ENCODE measurements around the gene CNTNAP4.

DNA sequence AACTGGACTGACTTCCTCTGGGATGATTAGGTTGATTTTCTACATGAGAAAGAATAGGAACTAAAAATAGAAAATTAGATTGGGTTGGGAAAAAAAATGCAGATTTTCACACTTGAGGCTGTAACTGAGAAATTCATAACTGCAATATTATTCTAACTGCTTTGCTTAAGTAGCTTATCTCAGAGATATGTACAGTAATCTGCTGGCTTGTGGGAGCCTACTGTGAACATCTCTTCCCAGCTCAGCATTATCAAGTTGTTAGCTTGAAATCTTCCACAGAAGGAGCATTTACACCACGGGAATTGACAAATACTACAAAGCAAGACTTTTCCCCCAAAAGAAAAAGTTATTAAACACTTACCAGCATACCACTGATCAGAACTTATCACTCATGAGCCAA lies 58.9 kb downstream of the CNTNAP4 start:
- no peak for TF ChIP-seq BHLHE40 (IDR thresholded peaks at IDR 0.05; ENCODE audit: borderline replicate concordance)
- TF ChIP-seq SP1 (IDR thresholded peaks at IDR 0.05), result no peak
- TF ChIP-seq L3MBTL2 (conservative IDR thresholded peaks at IDR 0.05), result no peak
- no peak for TF ChIP-seq FOXM1 (IDR thresholded peaks at IDR 0.05; ENCODE audit: borderline replicate concordance)
- TF ChIP-seq LEF1 (IDR thresholded peaks at IDR 0.05; ENCODE audit: borderline replicate concordance), result no peak
- no peak for TF ChIP-seq HDGF (IDR thresholded peaks at IDR 0.05; ENCODE audit: borderline replicate concordance)
- no peak for TF ChIP-seq TARDBP (IDR thresholded peaks at IDR 0.05)
- TF ChIP-seq FOXA1 (IDR thresholded peaks at IDR 0.05), result no peak
- TF ChIP-seq PKNOX1 (IDR thresholded peaks at IDR 0.05), result no peak
- no peak for TF ChIP-seq FOXK2 (IDR thresholded peaks at IDR 0.05)
- no peak for TF ChIP-seq ELF4 (IDR thresholded peaks at IDR 0.05)
- no peak for TF ChIP-seq CTBP1 (IDR thresholded peaks at IDR 0.05; ENCODE audit: borderline replicate concordance)
